ENCODE measurements around the gene EVI5. TPM values are rescaled to one million over a fixed set of nuclear protein-coding genes. Genes with fewer than 3 reads are reported as not detected.
A peak's percentile ranks its signal among the peaks of the same experiment; 100 is the strongest.

The EVI5 gene
- total and polyA plus RNA-seq, 2 experiments from 2014 or later: 16.3 to 30.8 TPM

DNA sequence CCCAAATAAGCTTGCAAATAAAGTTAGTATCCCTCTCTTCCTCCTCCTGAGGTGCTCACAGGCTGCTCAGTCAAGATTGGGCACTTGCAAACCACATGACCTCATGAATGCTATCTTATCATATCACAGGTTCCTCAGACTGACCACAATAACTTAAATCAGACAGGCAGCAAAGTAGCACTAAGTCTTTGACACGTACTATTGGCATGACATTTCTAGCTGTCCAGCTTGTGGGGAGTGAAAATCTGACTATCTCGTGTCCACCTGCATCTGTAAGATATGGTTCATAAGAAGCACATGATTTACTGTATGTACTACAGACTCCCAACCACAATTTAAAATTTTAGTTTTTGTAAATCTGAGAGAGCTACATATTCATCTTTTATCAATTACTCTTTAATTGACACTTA, 240.1 kb downstream of the EVI5 start:
- no peak overlapping the region for H3K4me3 ChIP-seq
- H3K9me3 ChIP-seq (ENCODE audit: low read depth): no peaks in the 10 kb centered on the region
- DNase-seq (ENCODE audit: low read depth in 1 of 2, low spot score in 1 of 2): no peak
- H3K27ac ChIP-seq: no peak overlapping the region
- no peaks in the 10 kb centered on the region for H3K4me1 ChIP-seq (ENCODE audit: low read depth)
- TF ChIP-seq, protein P1, sequence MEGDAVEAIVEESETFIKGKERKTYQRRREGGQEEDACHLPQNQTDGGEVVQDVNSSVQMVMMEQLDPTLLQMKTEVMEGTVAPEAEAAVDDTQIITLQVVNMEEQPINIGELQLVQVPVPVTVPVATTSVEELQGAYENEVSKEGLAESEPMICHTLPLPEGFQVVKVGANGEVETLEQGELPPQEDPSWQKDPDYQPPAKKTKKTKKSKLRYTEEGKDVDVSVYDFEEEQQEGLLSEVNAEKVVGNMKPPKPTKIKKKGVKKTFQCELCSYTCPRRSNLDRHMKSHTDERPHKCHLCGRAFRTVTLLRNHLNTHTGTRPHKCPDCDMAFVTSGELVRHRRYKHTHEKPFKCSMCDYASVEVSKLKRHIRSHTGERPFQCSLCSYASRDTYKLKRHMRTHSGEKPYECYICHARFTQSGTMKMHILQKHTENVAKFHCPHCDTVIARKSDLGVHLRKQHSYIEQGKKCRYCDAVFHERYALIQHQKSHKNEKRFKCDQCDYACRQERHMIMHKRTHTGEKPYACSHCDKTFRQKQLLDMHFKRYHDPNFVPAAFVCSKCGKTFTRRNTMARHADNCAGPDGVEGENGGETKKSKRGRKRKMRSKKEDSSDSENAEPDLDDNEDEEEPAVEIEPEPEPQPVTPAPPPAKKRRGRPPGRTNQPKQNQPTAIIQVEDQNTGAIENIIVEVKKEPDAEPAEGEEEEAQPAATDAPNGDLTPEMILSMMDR (IDR thresholded peaks at IDR 0.05; ENCODE audit: low read depth, low read length): no peak
- H3K27me3 ChIP-seq: no peaks in the 10 kb centered on the region
- no peaks in the 10 kb centered on the region for H3K36me3 ChIP-seq

GRCh38 chr1:92543131-92544055, 241.5 kb downstream of the EVI5 start:
- H3K27ac ChIP-seq: no peak overlapping the region
- H3K36me3 ChIP-seq: no peaks in the 10 kb centered on the region
- no peaks in the 10 kb centered on the region for H3K9me3 ChIP-seq (ENCODE audit: low read depth)
- DNase-seq (ENCODE audit: low read depth in 1 of 2, low spot score in 1 of 2): peak in 1 of 2 donors; percentile 14
- H3K4me3 ChIP-seq: no peak overlapping the region
- no peaks in the 10 kb centered on the region for H3K27me3 ChIP-seq
- TF ChIP-seq, protein P1 (IDR thresholded peaks at IDR 0.05; ENCODE audit: low read depth, low read length): no peak
- no peaks in the 10 kb centered on the region for H3K4me1 ChIP-seq (ENCODE audit: low read depth)

- no peaks in the 10 kb centered on the region for H3K36me3 ChIP-seq
- H3K9me3 ChIP-seq (ENCODE audit: low read depth): no peaks in the 10 kb centered on the region
- TF ChIP-seq, protein P1 (IDR thresholded peaks at IDR 0.05; ENCODE audit: low read depth, low read length): no peak
- H3K27ac ChIP-seq: no peak overlapping the region
- no peaks in the 10 kb centered on the region for H3K27me3 ChIP-seq
- no peaks in the 10 kb centered on the region for H3K4me1 ChIP-seq (ENCODE audit: low read depth)
- H3K4me3 ChIP-seq: no peak overlapping the region
- DNase-seq (ENCODE audit: low read depth in 1 of 2, low spot score in 1 of 2): no peak
Measured at GRCh38 chr1:92538413-92539061, 246.4 kb downstream of the EVI5 start.

DNA sequence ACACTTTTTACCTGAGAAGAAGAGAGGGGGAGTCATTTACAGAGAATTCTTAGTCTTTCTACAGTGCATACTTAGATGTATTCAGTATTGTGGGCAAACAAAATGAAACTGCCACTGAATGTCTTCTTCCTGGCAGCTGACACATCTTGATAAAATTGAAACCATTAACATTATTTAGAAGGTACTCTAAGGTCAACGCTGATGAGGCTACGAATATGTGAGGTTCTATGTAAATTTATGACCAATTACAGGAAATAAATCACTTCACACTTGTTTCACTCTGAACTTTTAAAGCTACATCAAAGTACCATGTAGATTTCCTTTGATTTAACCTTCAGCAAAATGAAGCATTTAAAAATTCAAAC, 246.9 kb downstream of the EVI5 start:
- H3K4me3 ChIP-seq: no peak overlapping the region
- DNase-seq (ENCODE audit: low read depth in 1 of 2, low spot score in 1 of 2): peak in 1 of 2 donors; percentile 11
- no peaks in the 10 kb centered on the region for H3K4me1 ChIP-seq (ENCODE audit: low read depth)
- H3K9me3 ChIP-seq (ENCODE audit: low read depth): no peaks in the 10 kb centered on the region
- H3K27ac ChIP-seq: no peak overlapping the region
- H3K36me3 ChIP-seq: no peaks in the 10 kb centered on the region
- H3K27me3 ChIP-seq: no peaks in the 10 kb centered on the region
- TF ChIP-seq, protein P1 (IDR thresholded peaks at IDR 0.05; ENCODE audit: low read depth, low read length): no peak

DNA sequence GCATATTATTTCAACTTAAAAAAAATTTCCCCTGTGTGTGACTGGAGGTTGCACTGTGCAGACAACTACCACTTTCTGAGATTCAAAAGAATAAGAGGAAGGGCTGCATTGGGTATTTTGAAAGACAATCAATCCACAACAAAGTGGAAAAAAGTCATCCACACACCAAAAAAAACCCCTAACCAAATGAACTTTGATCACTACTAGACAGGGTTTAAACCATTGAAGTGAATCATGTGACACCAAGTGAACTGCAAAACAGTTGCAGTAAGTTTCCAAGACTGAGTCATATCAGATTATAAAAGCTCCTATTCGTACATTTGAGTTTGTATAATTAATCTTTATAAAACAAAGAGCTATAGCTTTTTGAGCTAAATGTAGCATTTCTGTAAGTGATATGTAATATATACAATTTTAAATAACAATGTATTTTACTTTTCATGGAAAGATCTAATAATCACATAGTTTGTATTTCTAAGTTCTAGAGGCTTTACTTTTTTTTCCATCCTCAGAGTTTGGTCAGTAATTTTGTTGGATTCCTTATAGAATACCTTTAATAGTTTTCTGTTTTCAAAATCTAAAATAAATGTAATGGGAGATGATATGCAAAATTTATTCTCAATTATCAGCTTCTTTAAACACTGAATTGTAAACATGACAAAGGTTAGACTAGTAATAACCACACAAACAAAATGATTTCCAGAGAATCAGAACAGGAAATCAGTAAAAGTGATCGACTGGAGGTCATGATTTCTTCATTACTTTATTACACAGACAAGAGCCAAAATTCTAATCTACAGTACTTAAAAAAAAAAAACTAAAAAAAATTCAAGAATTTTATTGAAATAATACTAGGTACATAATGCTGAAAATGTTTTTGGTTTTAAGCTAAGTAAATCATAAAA, 247.7 kb downstream of the EVI5 start:
- no peak overlapping the region for H3K4me3 ChIP-seq
- H3K4me1 ChIP-seq (ENCODE audit: low read depth): no peaks in the 10 kb centered on the region
- DNase-seq (ENCODE audit: low read depth in 1 of 2, low spot score in 1 of 2): peak in 1 of 2 donors; percentile 52
- TF ChIP-seq, protein P1 (IDR thresholded peaks at IDR 0.05; ENCODE audit: low read depth, low read length): no peak
- no peaks in the 10 kb centered on the region for H3K9me3 ChIP-seq (ENCODE audit: low read depth)
- no peaks in the 10 kb centered on the region for H3K36me3 ChIP-seq
- no peaks in the 10 kb centered on the region for H3K27me3 ChIP-seq
- no peak overlapping the region for H3K27ac ChIP-seq
